HepG2 (cell line): ENCODE data around the gene SPACDR. TPM values are rescaled to one million over a fixed set of nuclear protein-coding genes. Genes with fewer than 3 reads are reported as not detected.
A peak's percentile ranks its signal among the peaks of the same experiment; 100 is the strongest.

Experiments used
- ELF1 ChIP-seq: sonication (generic); formaldehyde crosslinking; IDR thresholded peaks from 2 replicates; pipeline ENCODE4 v1.4.0; 2020; ENCODE audit warnings: missing genetic modification reagents
- ELF4 ChIP-seq: sonication (generic); formaldehyde crosslinking; IDR thresholded peaks from 2 replicates; pipeline ENCODE4 v1.5.0; 2020; ENCODE audit warnings: missing genetic modification reagents, mild to moderate bottlenecking, moderate library complexity, borderline replicate concordance
- FIP1L1 ChIP-seq: fragments of 200-400 bp; formaldehyde crosslinking; IDR thresholded peaks from 2 replicates; pipeline ENCODE4 v1.6.1; 2018; ENCODE audit warnings: low read depth, mild to moderate bottlenecking, low read length, moderate library complexity, borderline replicate concordance; ENCODE audit not compliant: insufficient read depth
- GABPA ChIP-seq, 2 experiments: IDR thresholded peaks; 2 replicates each; pipeline ENCODE4 v1.6.1; 2011 to 2016; ENCODE audit warnings: low read depth in 2 of 2, low read length in 1 of 2, missing biosample characterization in 1 of 2, missing genetic modification characterization in 1 of 2
- GPN1 ChIP-seq: sonication (generic); formaldehyde crosslinking; IDR thresholded peaks from 2 replicates; pipeline ENCODE4 v1.5.1; 2020; ENCODE audit warnings: missing genetic modification reagents, borderline replicate concordance
- HNRNPLL ChIP-seq: fragments of 200-400 bp; formaldehyde crosslinking; IDR thresholded peaks from 2 replicates; pipeline ENCODE4 v1.6.1; 2017; ENCODE audit warnings: mild to moderate bottlenecking, low read depth, low read length; ENCODE audit not compliant: poor library complexity, severe bottlenecking
- HOXA9 ChIP-seq: sonication (generic); formaldehyde crosslinking; IDR thresholded peaks from 2 replicates; pipeline ENCODE4 v1.8.1; 2022; ENCODE audit warnings: missing genetic modification reagents, mild to moderate bottlenecking, moderate library complexity, borderline replicate concordance
- JDP2 ChIP-seq: sonication (generic); formaldehyde crosslinking; IDR thresholded peaks from 2 replicates; pipeline ENCODE4 v1.8.1; 2022; ENCODE audit warnings: missing genetic modification reagents, borderline replicate concordance
- KLF6 ChIP-seq: IDR thresholded peaks from 2 replicates; pipeline ENCODE4 v1.8.0; 2016; ENCODE audit warnings: missing biosample characterization, missing genetic modification reagents
- MAF1 ChIP-seq: sonication (generic); formaldehyde crosslinking; IDR thresholded peaks from 2 replicates; pipeline ENCODE4 v1.5.0; 2020; ENCODE audit warnings: missing genetic modification reagents, borderline replicate concordance
- RBAK ChIP-seq: sonication (generic); formaldehyde crosslinking; IDR thresholded peaks from 2 replicates; pipeline ENCODE4 v1.5.1; 2020; ENCODE audit warnings: mild to moderate bottlenecking, missing genetic modification reagents
- SOX5 ChIP-seq: IDR thresholded peaks from 2 replicates; pipeline ENCODE4 v1.6.1; 2016; ENCODE audit warnings: borderline replicate concordance
- SRF ChIP-seq: IDR thresholded peaks from 2 replicates; pipeline ENCODE4 v1.6.1; 2011; ENCODE audit warnings: mild to moderate bottlenecking, low read depth, low read length, moderate library complexity
- STAG1 ChIP-seq: sonication (generic); formaldehyde crosslinking; IDR thresholded peaks from 2 replicates; pipeline ENCODE4 v1.4.0; 2020; ENCODE audit warnings: missing genetic modification reagents
- U2AF1 ChIP-seq: fragments of 200-400 bp; formaldehyde crosslinking; optimal IDR thresholded peaks from 2 replicates; pipeline ENCODE3; 2017; ENCODE audit warnings: mild to moderate bottlenecking, low read depth, low read length
- ZBTB20 ChIP-seq: sonication (generic); formaldehyde crosslinking; IDR thresholded peaks from 2 replicates; pipeline ENCODE4 v1.8.1; 2023; ENCODE audit warnings: missing genetic modification reagents, low read depth, mild to moderate bottlenecking, borderline replicate concordance
- ZKSCAN1 ChIP-seq: fragments of 150-350 bp; IDR thresholded peaks from 2 replicates; pipeline ENCODE4 v1.6.1; 2014; ENCODE audit warnings: low read length
- ZNF24 ChIP-seq: fragments of 450-650 bp; IDR thresholded peaks from 2 replicates; pipeline ENCODE4 v1.6.1; 2017; ENCODE audit warnings: antibody characterized with exemption, mild to moderate bottlenecking
- ZNF354B ChIP-seq: sonication (generic); formaldehyde crosslinking; IDR thresholded peaks from 2 replicates; pipeline ENCODE4 v1.8.0; 2022; ENCODE audit warnings: mild to moderate bottlenecking, missing genetic modification reagents
- ZNF703 ChIP-seq: sonication (generic); formaldehyde crosslinking; IDR thresholded peaks from 2 replicates; pipeline ENCODE4 v1.5.1; 2020; ENCODE audit warnings: missing genetic modification reagents, mild to moderate bottlenecking, moderate library complexity, borderline replicate concordance
- polyA plus RNA-seq, 8 experiments: library from polyadenylated mRNA; depleted of rRNA in 3 of 8; stranded (reverse) in 7 of 8; unstranded in 1 of 8; fragments of >200 nt; fragmentation: Illumina TruSeq in 4 of 8; extraction: Trizol in 4 of 8; gene quantifications; 2 replicates each; pipeline versions ENCODE4 v1.2.1 to v1.2.3, GENCODE V29; 2011 to 2016; ENCODE audit warnings: low read depth in 4 of 8, missing spikeins in 1 of 8, mixed read lengths in 1 of 8; ENCODE audit not compliant: insufficient read depth in 1 of 8
- total RNA-seq, 5 experiments: library from RNA; depleted of rRNA; stranded (reverse); fragments of >200 nt; fragmentation: Illumina TruSeq; extraction: Trizol; gene quantifications; 2 replicates each; pipeline ENCODE4 v1.2.3, GENCODE V29; 2016; ENCODE audit warnings: low read depth in 1 of 5
- TF ChIP-seq, protein P1 (sequence below): IDR thresholded peaks from 2 replicates; pipeline ENCODE4 v1.6.1; 2016
- TF ChIP-seq, protein P2 (sequence below): sonication (generic); formaldehyde crosslinking; IDR thresholded peaks from 2 replicates; pipeline ENCODE4 v1.8.0; 2022; ENCODE audit warnings: mild to moderate bottlenecking, missing genetic modification reagents, moderate library complexity
- TF ChIP-seq, protein P3 (sequence below): sonication (generic); formaldehyde crosslinking; IDR thresholded peaks from 2 replicates; pipeline ENCODE4 v1.8.0; 2022; ENCODE audit warnings: low read depth, missing genetic modification reagents
- TF ChIP-seq, protein P4 (sequence below): sonication (generic); formaldehyde crosslinking; IDR thresholded peaks from 2 replicates; pipeline ENCODE4 v1.4.0; 2020; ENCODE audit warnings: missing genetic modification reagents

Gene SPACDR
- total and polyA plus RNA-seq, 2 of the 13 experiments (the other 11 are each of a cell fraction or from before 2014, with no cell fraction given), result 0.41 TPM; not detected in 1

DNA sequence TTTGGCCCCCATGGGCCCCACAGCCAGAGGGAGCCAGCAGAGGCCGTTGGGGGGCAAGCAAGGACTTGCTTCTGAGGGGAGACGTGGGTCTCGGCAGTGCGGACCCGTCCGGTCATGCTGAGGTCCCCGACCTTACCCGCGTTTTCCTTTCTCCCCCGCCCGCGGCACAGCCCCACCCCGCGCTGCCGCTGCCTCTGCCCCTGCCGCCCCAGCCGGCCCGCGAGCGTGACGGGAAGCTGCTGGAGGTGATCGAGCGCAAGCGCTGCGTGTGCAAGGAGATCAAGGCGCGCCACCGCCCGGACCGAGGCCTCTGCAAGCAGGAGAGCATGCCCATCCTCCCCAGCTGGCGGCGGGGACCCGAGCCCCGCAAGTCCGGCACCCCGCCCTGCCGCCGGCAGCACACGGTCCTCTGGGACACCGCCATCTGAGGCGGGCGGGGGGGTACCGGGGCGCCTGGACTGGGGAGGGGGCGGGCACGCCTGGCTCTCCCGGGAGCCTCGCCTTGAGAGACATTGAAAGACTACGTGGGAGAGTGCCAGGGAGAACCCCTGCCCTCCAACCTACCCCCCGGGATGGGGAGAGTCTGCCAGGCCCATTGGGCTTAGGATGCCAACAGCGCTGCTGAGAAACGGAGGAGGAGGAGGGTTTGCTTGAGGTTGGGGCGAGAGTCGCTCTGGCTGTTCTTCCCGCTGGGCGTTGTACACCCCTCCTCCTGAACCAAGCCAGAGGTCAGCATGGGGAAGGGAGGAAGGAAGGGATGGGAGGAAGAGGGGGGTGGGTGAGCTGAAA is 29.6 kb upstream of the SPACDR start (continued):
- TF ChIP-seq ZNF703 (no peak), HOXA9 (CRISPR knock-in tag) (0 out of 2 replicates have a peak, but pooled peaks have one; percentile 26), STAG1 (CRISPR knock-in tag) (0 out of 2 replicates have a peak, but pooled peaks have one; percentile 46), ELF1 (CRISPR knock-in tag) (no peak), SRF (no peak), ZBTB20 (CRISPR knock-in tag) (no peak), RBAK (CRISPR knock-in tag) (no peak), KLF6 (no peak), ZNF354B (CRISPR knock-in tag) (no peak), MAF1 (CRISPR knock-in tag) (no peak), ELF4 (CRISPR knock-in tag) (no peak), U2AF1 (no peak), GPN1 (CRISPR knock-in tag) (0 out of 2 replicates have a peak, but pooled peaks have one; percentile 27), ZNF24 (no peak), ZKSCAN1 (no peak), GABPA (IDR thresholded peaks at IDR 0.05; ENCODE audit: low read depth, low read length) (no peak), GABPA (CRISPR knock-in tag; IDR thresholded peaks at IDR 0.05; ENCODE audit: low read depth) (no peak), FIP1L1 (no peak), HNRNPLL (peak; percentile 58), SOX5 (CRISPR knock-in tag) (no peak; the same call in 1 of the 2 replicates), JDP2 (no peak)
- TF ChIP-seq, protein P1, sequence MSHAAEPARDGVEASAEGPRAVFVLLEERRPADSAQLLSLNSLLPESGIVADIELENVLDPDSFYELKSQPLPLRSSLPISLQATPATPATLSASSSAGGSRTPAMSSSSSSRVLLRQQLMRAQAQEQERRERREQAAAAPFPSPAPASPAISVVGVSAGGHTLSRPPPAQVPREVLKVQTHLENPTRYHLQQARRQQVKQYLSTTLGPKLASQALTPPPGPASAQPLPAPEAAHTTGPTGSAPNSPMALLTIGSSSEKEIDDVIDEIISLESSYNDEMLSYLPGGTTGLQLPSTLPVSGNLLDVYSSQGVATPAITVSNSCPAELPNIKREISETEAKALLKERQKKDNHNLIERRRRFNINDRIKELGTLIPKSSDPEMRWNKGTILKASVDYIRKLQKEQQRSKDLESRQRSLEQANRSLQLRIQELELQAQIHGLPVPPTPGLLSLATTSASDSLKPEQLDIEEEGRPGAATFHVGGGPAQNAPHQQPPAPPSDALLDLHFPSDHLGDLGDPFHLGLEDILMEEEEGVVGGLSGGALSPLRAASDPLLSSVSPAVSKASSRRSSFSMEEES, result no peak
- TF ChIP-seq, protein P2, sequence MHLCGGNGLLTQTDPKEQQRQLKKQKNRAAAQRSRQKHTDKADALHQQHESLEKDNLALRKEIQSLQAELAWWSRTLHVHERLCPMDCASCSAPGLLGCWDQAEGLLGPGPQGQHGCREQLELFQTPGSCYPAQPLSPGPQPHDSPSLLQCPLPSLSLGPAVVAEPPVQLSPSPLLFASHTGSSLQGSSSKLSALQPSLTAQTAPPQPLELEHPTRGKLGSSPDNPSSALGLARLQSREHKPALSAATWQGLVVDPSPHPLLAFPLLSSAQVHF, result peak; percentile 47; the same call in 1 of the 2 replicates
- TF ChIP-seq, protein P3, sequence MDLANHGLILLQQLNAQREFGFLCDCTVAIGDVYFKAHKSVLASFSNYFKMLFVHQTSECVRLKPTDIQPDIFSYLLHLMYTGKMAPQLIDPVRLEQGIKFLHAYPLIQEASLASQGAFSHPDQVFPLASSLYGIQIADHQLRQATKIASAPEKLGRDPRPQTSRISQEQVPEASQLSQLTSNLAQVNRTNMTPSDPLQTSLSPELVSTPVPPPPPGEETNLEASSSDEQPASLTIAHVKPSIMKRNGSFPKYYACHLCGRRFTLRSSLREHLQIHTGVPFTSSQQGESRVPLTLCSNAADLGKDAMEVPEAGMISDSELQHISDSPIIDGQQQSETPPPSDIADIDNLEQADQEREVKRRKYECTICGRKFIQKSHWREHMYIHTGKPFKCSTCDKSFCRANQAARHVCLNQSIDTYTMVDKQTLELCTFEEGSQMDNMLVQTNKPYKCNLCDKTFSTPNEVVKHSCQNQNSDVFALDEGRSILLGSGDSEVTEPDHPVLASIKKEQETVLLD (CRISPR knock-in tag), result peak; percentile 39; the same call in 1 of the 2 replicates
- TF ChIP-seq, protein P4, sequence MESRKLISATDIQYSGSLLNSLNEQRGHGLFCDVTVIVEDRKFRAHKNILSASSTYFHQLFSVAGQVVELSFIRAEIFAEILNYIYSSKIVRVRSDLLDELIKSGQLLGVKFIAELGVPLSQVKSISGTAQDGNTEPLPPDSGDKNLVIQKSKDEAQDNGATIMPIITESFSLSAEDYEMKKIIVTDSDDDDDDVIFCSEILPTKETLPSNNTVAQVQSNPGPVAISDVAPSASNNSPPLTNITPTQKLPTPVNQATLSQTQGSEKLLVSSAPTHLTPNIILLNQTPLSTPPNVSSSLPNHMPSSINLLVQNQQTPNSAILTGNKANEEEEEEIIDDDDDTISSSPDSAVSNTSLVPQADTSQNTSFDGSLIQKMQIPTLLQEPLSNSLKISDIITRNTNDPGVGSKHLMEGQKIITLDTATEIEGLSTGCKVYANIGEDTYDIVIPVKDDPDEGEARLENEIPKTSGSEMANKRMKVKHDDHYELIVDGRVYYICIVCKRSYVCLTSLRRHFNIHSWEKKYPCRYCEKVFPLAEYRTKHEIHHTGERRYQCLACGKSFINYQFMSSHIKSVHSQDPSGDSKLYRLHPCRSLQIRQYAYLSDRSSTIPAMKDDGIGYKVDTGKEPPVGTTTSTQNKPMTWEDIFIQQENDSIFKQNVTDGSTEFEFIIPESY (CRISPR knock-in tag), result no peak; the same call in 1 of the 2 replicates
